Fibroblast of lung (primary cell): Measurements from ENCODE around the gene DAGLB.
"Not testable (repeated sequence)": the region's sequence is repeated elsewhere in the genome, so short reads cannot be mapped to it uniquely, and the experiment has no call there.

ENCODE experiments used
- CTCF ChIP-seq, 2 donors: IDR thresholded peaks in 1 of 2; conservative IDR thresholded peaks in 1 of 2; 1 replicate in 1 of 2; 2 replicates in 1 of 2; pipeline ENCODE4 v1.5.1; 2011 to 2012; ENCODE audit warnings: low read length in 2 of 2, control low read depth in 1 of 2, inconsistent platforms in 1 of 2, low read depth in 1 of 2, mild to moderate bottlenecking in 1 of 2
- EZH2 ChIP-seq: IDR thresholded peaks from 2 replicates; pipeline ENCODE4 v1.5.1; 2012; ENCODE audit warnings: low read length, control low read depth, mild to moderate bottlenecking; ENCODE audit errors: missing control alignments

GRCh38 chr7:6400243-6401105 is 47.3 kb downstream of the DAGLB start:
- TF ChIP-seq CTCF (conservative IDR thresholded peaks at IDR 0.05 in 1 of 2, IDR thresholded peaks at IDR 0.05 in 1 of 2; ENCODE audit: low read depth in 1 of 2, low read length in 2 of 2); EZH2: not testable (repeated sequence)
